Mesendoderm (in vitro differentiated cells): Measurements from ENCODE around the gene KCNK17.
A peak's percentile ranks its signal among the peaks of the same experiment; 100 is the strongest.

Experiments used
- DNase-seq: peaks from one replicate; pipeline ENCODE4 v3.0.0; 2013
- H2AK5ac ChIP-seq: 2 replicates; pipeline ENCODE4 v1.6.1; 2013; ENCODE audit warnings: low read length, inconsistent platforms
- H2BK120ac ChIP-seq: 2 replicates; pipeline ENCODE4 v1.6.1; 2013; ENCODE audit warnings: low read depth, mild to moderate bottlenecking, low read length, moderate library complexity, mixed read lengths
- H2BK15ac ChIP-seq: replicated peaks from 2 replicates; pipeline ENCODE4 v1.6.1; 2013; ENCODE audit warnings: low read depth, mild to moderate bottlenecking, moderate library complexity
- H2BK5ac ChIP-seq: 2 replicates; pipeline ENCODE4 v1.6.1; 2013; ENCODE audit warnings: low read length, inconsistent platforms
- H3K18ac ChIP-seq: 2 replicates; pipeline ENCODE4 v1.6.1; 2013; ENCODE audit warnings: mild to moderate bottlenecking, low read length, mixed read lengths
- H3K23ac ChIP-seq: one replicate; pipeline ENCODE4 v1.6.1; 2013; ENCODE audit warnings: low read length
- H3K27ac ChIP-seq: 2 replicates; pipeline ENCODE4 v1.5.1; 2013; ENCODE audit warnings: low read depth, mild to moderate bottlenecking, inconsistent platforms, low read length, moderate library complexity
- H3K27me3 ChIP-seq: 2 replicates; pipeline ENCODE4 v1.6.1; 2013; ENCODE audit warnings: low read length, control low read depth, mild to moderate bottlenecking, inconsistent platforms; ENCODE audit not compliant: insufficient read depth, poor library complexity
- H3K36me3 ChIP-seq: 2 replicates; pipeline ENCODE4 v1.6.1; 2013; ENCODE audit warnings: low read length, inconsistent platforms; ENCODE audit not compliant: control insufficient read depth, insufficient read depth
- H3K4ac ChIP-seq: one replicate; pipeline ENCODE4 v1.6.1; 2013; ENCODE audit warnings: low read depth, mild to moderate bottlenecking, low read length, moderate library complexity
- H3K4me1 ChIP-seq: 2 replicates; pipeline ENCODE4 v1.6.1; 2013; ENCODE audit warnings: low read depth, low read length, inconsistent platforms; ENCODE audit not compliant: control insufficient read depth
- H3K4me2 ChIP-seq: 2 replicates; pipeline ENCODE4 v1.6.1; 2013; ENCODE audit warnings: low read length
- H3K4me3 ChIP-seq: 2 replicates; pipeline ENCODE4 v1.5.1; 2013; ENCODE audit warnings: mild to moderate bottlenecking, low read length
- H3K56ac ChIP-seq: one replicate; pipeline ENCODE4 v1.6.1; 2013; ENCODE audit warnings: low read length
- H3K79me1 ChIP-seq: 2 replicates; pipeline ENCODE4 v1.6.1; 2013; ENCODE audit warnings: low read length, inconsistent platforms
- H3K79me2 ChIP-seq: 2 replicates; pipeline ENCODE4 v1.6.1; 2013; ENCODE audit warnings: mild to moderate bottlenecking, low read length; ENCODE audit not compliant: control insufficient read depth, insufficient read depth
- H3K9ac ChIP-seq: 2 replicates; pipeline ENCODE4 v1.6.1; 2013; ENCODE audit warnings: low read length, inconsistent platforms
- H4K5ac ChIP-seq: one replicate; pipeline ENCODE4 v1.6.1; 2013; ENCODE audit warnings: low read length
- H4K8ac ChIP-seq: one replicate; pipeline ENCODE4 v1.6.1; 2013; ENCODE audit warnings: low read depth, mild to moderate bottlenecking, control low read depth, low read length, moderate library complexity
- WGBS: extraction: QIAGEN DNeasy Blood & Tissue Kit; methylation state at CpG from one replicate; pipeline ENCODE4 v1.1.7; 2013; ENCODE audit warnings: low lambda C conversion rate, missing lambda C conversion rate; ENCODE audit not compliant: insufficient coverage; ENCODE audit errors: extremely low coverage; 5-methylcytosine and 5-hydroxymethylcytosine counted together

The KCNK17 gene

GRCh38 chr6:39260456-39260855 lies 53.8 kb downstream of the KCNK17 start:
- no peak overlapping the region for H3K27ac ChIP-seq
- no peak overlapping the region for H2BK5ac ChIP-seq
- no peaks in the 10 kb centered on the region for H3K27me3 ChIP-seq
- WGBS = no CpG with 5 or more reads among the region's 2 CpGs
- H4K8ac ChIP-seq = no peak overlapping the region
- H3K18ac ChIP-seq = no peak overlapping the region
- no peak overlapping the region for H3K56ac ChIP-seq
- H3K23ac ChIP-seq = no peak overlapping the region
- H3K4me3 ChIP-seq = no peak overlapping the region
- no peak overlapping the region for H3K4me2 ChIP-seq
- H4K5ac ChIP-seq = no peak overlapping the region
- H3K4ac ChIP-seq = no peak overlapping the region
- no peak for DNase-seq
- no peaks in the 10 kb centered on the region for H3K79me2 ChIP-seq
- H3K9ac ChIP-seq = no peak overlapping the region
- H2AK5ac ChIP-seq = no peak overlapping the region
- no peak overlapping the region for H2BK15ac ChIP-seq
- no peaks in the 10 kb centered on the region for H3K36me3 ChIP-seq
- H3K4me1 ChIP-seq = peaks cover 3% of the 10 kb centered on the region
- no peak overlapping the region for H2BK120ac ChIP-seq
- H3K79me1 ChIP-seq = no peaks in the 10 kb centered on the region

- Histone ChIP-seq H3K23ac (no peak overlapping the region), H2BK5ac (no peak overlapping the region), H2BK15ac (no peak overlapping the region), H2BK120ac (no peak overlapping the region), H3K9ac (no peak overlapping the region), H3K4ac (no peak overlapping the region), H3K27ac (no peak overlapping the region), H2AK5ac (no peak overlapping the region), H4K8ac (no peak overlapping the region), H3K4me2 (no peak overlapping the region), H3K36me3 (no peaks in the 10 kb centered on the region), H3K79me2 (no peaks in the 10 kb centered on the region), H3K79me1 (no peaks in the 10 kb centered on the region), H3K27me3 (no peaks in the 10 kb centered on the region), H3K4me1 (peaks cover 3% of the 10 kb centered on the region), H4K5ac (no peak overlapping the region), H3K18ac (no peak overlapping the region), H3K4me3 (no peak overlapping the region), H3K56ac (no peak overlapping the region)
- DNase-seq = peak; percentile 47
- WGBS = no CpG with 5 or more reads among the region's 2 CpGs
Observed at GRCh38 chr6:39256294-39256940, 57.8 kb downstream of the KCNK17 start.

GRCh38 chr6:39254999-39255535 lies 59.2 kb downstream of the KCNK17 start:
- H3K4me3 ChIP-seq = no peak overlapping the region
- no peak overlapping the region for H4K8ac ChIP-seq
- WGBS = no CpG with 5 or more reads among the region's 4 CpGs
- H4K5ac ChIP-seq = no peak overlapping the region
- no peaks in the 10 kb centered on the region for H3K36me3 ChIP-seq
- peaks cover 3% of the 10 kb centered on the region for H3K4me1 ChIP-seq
- no peak overlapping the region for H3K4ac ChIP-seq
- H2BK120ac ChIP-seq = no peak overlapping the region
- H3K79me2 ChIP-seq = no peaks in the 10 kb centered on the region
- no peaks in the 10 kb centered on the region for H3K79me1 ChIP-seq
- H2BK15ac ChIP-seq = no peak overlapping the region
- no peak overlapping the region for H3K23ac ChIP-seq
- no peak overlapping the region for H3K9ac ChIP-seq
- no peak overlapping the region for H2BK5ac ChIP-seq
- DNase-seq = no peak
- H2AK5ac ChIP-seq = no peak overlapping the region
- H3K27me3 ChIP-seq = no peaks in the 10 kb centered on the region
- H3K27ac ChIP-seq = no peak overlapping the region
- H3K56ac ChIP-seq = no peak overlapping the region
- no peak overlapping the region for H3K18ac ChIP-seq
- H3K4me2 ChIP-seq = no peak overlapping the region

GRCh38 chr6:39251406-39251805 lies 62.8 kb downstream of the KCNK17 start:
- H3K18ac ChIP-seq = no peak overlapping the region
- no peaks in the 10 kb centered on the region for H3K79me1 ChIP-seq
- H3K9ac ChIP-seq = no peak overlapping the region
- no peaks in the 10 kb centered on the region for H3K36me3 ChIP-seq
- H3K79me2 ChIP-seq = no peaks in the 10 kb centered on the region
- no peak overlapping the region for H3K4me2 ChIP-seq
- no peak overlapping the region for H2BK15ac ChIP-seq
- no peak overlapping the region for H3K27ac ChIP-seq
- H3K4me1 ChIP-seq = peaks cover 1% of the 10 kb centered on the region
- no peak overlapping the region for H3K4me3 ChIP-seq
- no peaks in the 10 kb centered on the region for H3K27me3 ChIP-seq
- no peak overlapping the region for H3K23ac ChIP-seq
- H4K8ac ChIP-seq = no peak overlapping the region
- no peak for DNase-seq
- no peak overlapping the region for H3K4ac ChIP-seq
- H4K5ac ChIP-seq = no peak overlapping the region
- H3K56ac ChIP-seq = no peak overlapping the region
- H2AK5ac ChIP-seq = no peak overlapping the region
- H2BK5ac ChIP-seq = no peak overlapping the region
- no peak overlapping the region for H2BK120ac ChIP-seq
- no CpG with 5 or more reads among the region's 8 CpGs for WGBS

GRCh38 chr6:39250507-39250906 lies 63.7 kb downstream of the KCNK17 start:
- Histone ChIP-seq H3K56ac (no peak overlapping the region), H4K5ac (no peak overlapping the region), H2BK120ac (no peak overlapping the region), H3K4me1 (no peaks in the 10 kb centered on the region), H2BK15ac (no peak overlapping the region), H2BK5ac (no peak overlapping the region), H3K4me3 (no peak overlapping the region), H4K8ac (no peak overlapping the region), H3K27ac (no peak overlapping the region), H3K23ac (no peak overlapping the region), H3K9ac (no peak overlapping the region), H3K4ac (no peak overlapping the region), H3K79me2 (no peaks in the 10 kb centered on the region), H3K36me3 (no peaks in the 10 kb centered on the region), H3K79me1 (no peaks in the 10 kb centered on the region), H3K27me3 (no peaks in the 10 kb centered on the region), H2AK5ac (no peak overlapping the region), H3K18ac (no peak overlapping the region), H3K4me2 (no peak overlapping the region)
- no peak for DNase-seq

- H3K18ac ChIP-seq = no peak overlapping the region
- no CpG with 5 or more reads among the region's 1 CpG for WGBS
- H2BK5ac ChIP-seq = no peak overlapping the region
- no peak overlapping the region for H3K9ac ChIP-seq
- no peak overlapping the region for H2BK15ac ChIP-seq
- H3K23ac ChIP-seq = no peak overlapping the region
- no peak overlapping the region for H3K4me2 ChIP-seq
- H4K5ac ChIP-seq = no peak overlapping the region
- H3K79me2 ChIP-seq = no peaks in the 10 kb centered on the region
- no peak overlapping the region for H2AK5ac ChIP-seq
- no peaks in the 10 kb centered on the region for H3K79me1 ChIP-seq
- no peak overlapping the region for H3K4me3 ChIP-seq
- no peak overlapping the region for H2BK120ac ChIP-seq
- H3K36me3 ChIP-seq = no peaks in the 10 kb centered on the region
- no peaks in the 10 kb centered on the region for H3K27me3 ChIP-seq
- H3K56ac ChIP-seq = no peak overlapping the region
- H3K4ac ChIP-seq = no peak overlapping the region
- no peak overlapping the region for H4K8ac ChIP-seq
- no peaks in the 10 kb centered on the region for H3K4me1 ChIP-seq
- H3K27ac ChIP-seq = no peak overlapping the region
- no peak for DNase-seq
Observed at GRCh38 chr6:39249278-39249677, 64.9 kb downstream of the KCNK17 start.
